ENCODE data around the gene MUC2. TPM values are rescaled to one million over a fixed set of nuclear protein-coding genes. Genes with fewer than 3 reads are reported as not detected.

MUC2 gene
- total RNA-seq, 2 experiments from 2014 or later, result not detected

GRCh38 chr11:1120532-1121330, 46.1 kb downstream of the MUC2 start:
- Histone ChIP-seq H3K4me1 (ENCODE audit: insufficient read depth, low read length, poor library complexity, severe bottlenecking) (no peaks in the 10 kb centered on the region), H2AFZ (ENCODE audit: low read length) (no peak overlapping the region), H3K79me2 (ENCODE audit: insufficient read depth, low read depth, low read length) (no peaks in the 10 kb centered on the region), H3K27ac (ENCODE audit: low read depth, low read length, poor library complexity, severe bottlenecking) (no peak overlapping the region), H3K4me3 (ENCODE audit: low read depth, low read length, poor library complexity, severe bottlenecking) (no peak overlapping the region), H3K9me3 (ENCODE audit: low read length) (no peaks in the 10 kb centered on the region), H4K20me1 (ENCODE audit: insufficient read depth, low read length) (no peaks in the 10 kb centered on the region), H3K36me3 (ENCODE audit: insufficient read depth, low read length) (no peaks in the 10 kb centered on the region), H3K4me2 (ENCODE audit: low read length) (no peak overlapping the region), H3K9me2 (ENCODE audit: insufficient read depth, low read length) (no peaks in the 10 kb centered on the region)
- CTCF ChIA-PET (ENCODE audit: unreplicated experiment), result no interaction called here
- no TSS peak for BruUV-seq (replicated peaks)
- POLR2A ChIA-PET, result no interaction called here
- DNase-seq (ENCODE audit: low spot score), result no peak
- TF ChIP-seq EZH2phosphoT487 (IDR thresholded peaks at IDR 0.05; ENCODE audit: borderline replicate concordance, low read depth, low read length), result no peak
- no peak for TF ChIP-seq CTCF (conservative IDR thresholded peaks at IDR 0.05; ENCODE audit: low read length)
- intact Hi-C loops (cut with micrococcal nuclease; ENCODE audit: unreplicated experiment), result no loop called here

GRCh38 chr11:1121331-1121812, 46.7 kb downstream of the MUC2 start:
- CTCF ChIA-PET (ENCODE audit: unreplicated experiment), result no interaction called here
- H3K4me2 ChIP-seq (ENCODE audit: low read length), result no peak overlapping the region
- no peaks in the 10 kb centered on the region for H3K4me1 ChIP-seq (ENCODE audit: insufficient read depth, low read length, poor library complexity, severe bottlenecking)
- no TSS peak for BruUV-seq (replicated peaks)
- no peaks in the 10 kb centered on the region for H3K9me3 ChIP-seq (ENCODE audit: low read length)
- no peak overlapping the region for H3K27ac ChIP-seq (ENCODE audit: low read depth, low read length, poor library complexity, severe bottlenecking)
- no peak overlapping the region for H2AFZ ChIP-seq (ENCODE audit: low read length)
- TF ChIP-seq CTCF (conservative IDR thresholded peaks at IDR 0.05; ENCODE audit: low read length), result no peak
- TF ChIP-seq EZH2phosphoT487 (IDR thresholded peaks at IDR 0.05; ENCODE audit: borderline replicate concordance, low read depth, low read length), result no peak
- no peaks in the 10 kb centered on the region for H3K9me2 ChIP-seq (ENCODE audit: insufficient read depth, low read length)
- POLR2A ChIA-PET, result no interaction called here
- H3K79me2 ChIP-seq (ENCODE audit: insufficient read depth, low read depth, low read length), result no peaks in the 10 kb centered on the region
- intact Hi-C loops (cut with micrococcal nuclease; ENCODE audit: unreplicated experiment), result no loop called here
- H3K36me3 ChIP-seq (ENCODE audit: insufficient read depth, low read length), result no peaks in the 10 kb centered on the region
- no peaks in the 10 kb centered on the region for H4K20me1 ChIP-seq (ENCODE audit: insufficient read depth, low read length)
- no peak for DNase-seq (ENCODE audit: low spot score)
- H3K4me3 ChIP-seq (ENCODE audit: low read depth, low read length, poor library complexity, severe bottlenecking), result no peak overlapping the region
